Neural progenitor cell (in vitro differentiated cells): Measurements from ENCODE around the gene TCF4. TPM values are rescaled to one million over a fixed set of nuclear protein-coding genes. Genes with fewer than 3 reads are reported as not detected.
A peak's percentile ranks its signal among the peaks of the same experiment; 100 is the strongest.

ENCODE experiments used
- DNase-seq: peaks from one replicate; pipeline ENCODE4 v3.0.0-alpha.2; 2016; ENCODE audit warnings: low spot score
- H2AFZ ChIP-seq: fragments of 200-600 bp; sonication (generic); replicated peaks from 2 replicates; pipeline ENCODE4 v1.6.1; 2016; ENCODE audit warnings: antibody characterized with exemption
- H3F3A ChIP-seq: fragments of 200-600 bp; sonication (generic); 2 replicates; pipeline ENCODE4 v1.6.1; 2016; ENCODE audit warnings: antibody characterized with exemption, low read depth
- H3K27ac ChIP-seq: fragments of 200-600 bp; sonication (generic); 2 replicates; pipeline ENCODE4 v1.5.1; 2016; ENCODE audit warnings: mild to moderate bottlenecking
- H3K27me3 ChIP-seq: fragments of 200-600 bp; sonication (generic); 2 replicates; pipeline ENCODE4 v1.6.1; 2016; ENCODE audit warnings: mild to moderate bottlenecking, moderate library complexity
- H3K36me3 ChIP-seq: fragments of 200-600 bp; sonication (generic); 2 replicates; pipeline ENCODE4 v1.5.1; 2016
- H3K4me1 ChIP-seq: fragments of 200-600 bp; sonication (generic); 2 replicates; pipeline ENCODE4 v1.6.1; 2016; ENCODE audit warnings: mixed run types
- H3K4me2 ChIP-seq: fragments of 200-600 bp; sonication (generic); 2 replicates; pipeline ENCODE4 v1.6.1; 2016
- H3K4me3 ChIP-seq: fragments of 200-600 bp; sonication (generic); 2 replicates; pipeline ENCODE4 v1.5.1; 2016
- H3K79me2 ChIP-seq: fragments of 200-600 bp; sonication (generic); 2 replicates; pipeline ENCODE4 v1.6.1; 2016; ENCODE audit warnings: low read depth
- H3K9ac ChIP-seq: fragments of 200-600 bp; sonication (generic); 2 replicates; pipeline ENCODE4 v1.6.1; 2016
- H3K9me3 ChIP-seq: fragments of 200-600 bp; sonication (generic); 2 replicates; pipeline ENCODE4 v1.5.1; 2016; ENCODE audit warnings: low read depth
- H4K20me1 ChIP-seq: fragments of 200-600 bp; sonication (generic); 2 replicates; pipeline ENCODE4 v1.6.1; 2016; ENCODE audit warnings: low read depth
- H3K27ac Mint-ChIP-seq: 3 replicates; pipeline ENCODE4 v1.8.0; 2021; ENCODE audit warnings: mixed read lengths
- H3K27me3 Mint-ChIP-seq: 2 replicates; pipeline ENCODE4 v1.8.0; 2022; ENCODE audit warnings: low read depth, mild to moderate bottlenecking, inconsistent platforms, moderate library complexity, mixed read lengths; ENCODE audit not compliant: insufficient read depth
- H3K36me3 Mint-ChIP-seq: 3 replicates; pipeline ENCODE4 v1.8.0; 2021; ENCODE audit warnings: mixed read lengths
- H3K4me1 Mint-ChIP-seq: 3 replicates; pipeline ENCODE4 v1.8.0; 2021; ENCODE audit warnings: mixed read lengths
- H3K4me3 Mint-ChIP-seq: 3 replicates; pipeline ENCODE4 v1.8.0; 2021; ENCODE audit warnings: mild to moderate bottlenecking, moderate library complexity, mixed read lengths
- H3K9me3 Mint-ChIP-seq: 3 replicates; pipeline ENCODE4 v1.8.0; 2020; ENCODE audit warnings: mixed read lengths
- EZH2 ChIP-seq: fragments of 200-600 bp; sonication (generic); IDR thresholded peaks from 2 replicates; pipeline ENCODE4 v1.6.1; 2017; ENCODE audit warnings: antibody characterized with exemption, mild to moderate bottlenecking, moderate library complexity
- EZH2phosphoT487 ChIP-seq: fragments of 200-600 bp; sonication (generic); IDR thresholded peaks from 2 replicates; pipeline ENCODE4 v1.6.1; 2017; ENCODE audit warnings: antibody characterized with exemption
- total RNA-seq: library from RNA; depleted of rRNA; stranded (reverse); fragments of >200 nt; gene quantifications from 2 replicates; pipeline ENCODE4 v1.2.3, GENCODE V29; 2015; ENCODE audit warnings: low replicate concordance
- TF ChIP-seq, protein P1 (sequence below): fragments of 200-600 bp; sonication (generic); IDR thresholded peaks from 2 replicates; pipeline ENCODE4 v1.5.1; 2017; ENCODE audit warnings: antibody characterized with exemption, mild to moderate bottlenecking

The TCF4 gene
- total RNA-seq, 1 donor from 2014 or later: 161 TPM

DNA sequence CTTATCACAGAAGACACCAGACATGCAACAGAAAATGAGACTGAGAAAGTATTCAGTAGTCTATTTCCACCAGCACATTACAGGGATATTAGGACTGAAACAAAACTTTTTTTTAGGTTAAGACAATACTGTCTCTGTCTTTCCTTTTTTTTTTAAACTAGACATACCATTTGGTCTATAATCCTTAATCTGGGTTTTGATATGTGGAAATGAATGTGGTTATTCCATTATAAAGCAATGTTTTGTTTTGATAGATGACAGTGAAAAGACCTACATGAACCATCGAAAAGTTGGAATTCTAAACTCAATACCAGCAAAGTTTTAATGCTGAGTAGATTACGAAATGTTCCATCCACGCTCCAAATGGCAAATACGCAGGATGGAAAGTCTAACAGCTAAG is 123.4 kb downstream of the TCF4 start:
- no peak overlapping the region for H3K4me3 ChIP-seq
- no peaks in the 10 kb centered on the region for H3K27me3 Mint-ChIP-seq
- H3K27ac ChIP-seq: no peak overlapping the region
- no peaks in the 10 kb centered on the region for H3K27me3 ChIP-seq
- peaks cover 37% of the 10 kb centered on the region for H3K4me1 ChIP-seq
- TF ChIP-seq EZH2phosphoT487 (no peak), EZH2 (no peak)
- TF ChIP-seq, protein P1, sequence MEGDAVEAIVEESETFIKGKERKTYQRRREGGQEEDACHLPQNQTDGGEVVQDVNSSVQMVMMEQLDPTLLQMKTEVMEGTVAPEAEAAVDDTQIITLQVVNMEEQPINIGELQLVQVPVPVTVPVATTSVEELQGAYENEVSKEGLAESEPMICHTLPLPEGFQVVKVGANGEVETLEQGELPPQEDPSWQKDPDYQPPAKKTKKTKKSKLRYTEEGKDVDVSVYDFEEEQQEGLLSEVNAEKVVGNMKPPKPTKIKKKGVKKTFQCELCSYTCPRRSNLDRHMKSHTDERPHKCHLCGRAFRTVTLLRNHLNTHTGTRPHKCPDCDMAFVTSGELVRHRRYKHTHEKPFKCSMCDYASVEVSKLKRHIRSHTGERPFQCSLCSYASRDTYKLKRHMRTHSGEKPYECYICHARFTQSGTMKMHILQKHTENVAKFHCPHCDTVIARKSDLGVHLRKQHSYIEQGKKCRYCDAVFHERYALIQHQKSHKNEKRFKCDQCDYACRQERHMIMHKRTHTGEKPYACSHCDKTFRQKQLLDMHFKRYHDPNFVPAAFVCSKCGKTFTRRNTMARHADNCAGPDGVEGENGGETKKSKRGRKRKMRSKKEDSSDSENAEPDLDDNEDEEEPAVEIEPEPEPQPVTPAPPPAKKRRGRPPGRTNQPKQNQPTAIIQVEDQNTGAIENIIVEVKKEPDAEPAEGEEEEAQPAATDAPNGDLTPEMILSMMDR: no peak
- no peaks in the 10 kb centered on the region for H3K9me3 ChIP-seq
- peaks cover 88% of the 10 kb centered on the region for H4K20me1 ChIP-seq
- H3F3A ChIP-seq: peaks cover 5% of the 10 kb centered on the region
- H2AFZ ChIP-seq: no peak overlapping the region
- DNase-seq: no peak
- H3K9me3 Mint-ChIP-seq: no peaks in the 10 kb centered on the region
- H3K4me3 Mint-ChIP-seq: no peak overlapping the region
- peaks cover 15% of the 10 kb centered on the region for H3K36me3 Mint-ChIP-seq
- no peaks in the 10 kb centered on the region for H3K36me3 ChIP-seq
- H3K4me2 ChIP-seq: no peak overlapping the region
- no peak overlapping the region for H3K9ac ChIP-seq
- peaks cover 100% of the 10 kb centered on the region for H3K79me2 ChIP-seq
- no peak overlapping the region for H3K27ac Mint-ChIP-seq
- peaks cover 30% of the 10 kb centered on the region for H3K4me1 Mint-ChIP-seq

DNA sequence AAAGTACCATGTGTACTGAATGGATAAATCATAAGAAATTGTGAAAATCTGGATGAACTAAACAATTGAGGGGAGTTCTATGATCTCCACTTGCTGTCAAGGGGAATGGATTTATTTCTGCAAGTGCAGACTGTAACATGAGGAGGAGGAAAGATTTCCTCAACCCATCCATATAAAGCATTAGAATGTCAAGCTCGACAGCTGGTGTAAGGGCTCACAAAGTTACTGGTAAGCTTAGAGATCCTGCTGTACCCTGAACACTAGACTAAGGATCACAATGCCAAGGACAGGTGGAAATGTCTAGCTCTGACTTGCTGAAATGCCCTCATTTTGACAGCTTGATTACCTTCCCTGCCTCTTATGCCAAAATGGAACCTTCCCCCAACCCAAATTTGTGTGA is 125.3 kb downstream of the TCF4 start:
- Histone ChIP-seq H3F3A (peaks cover 5% of the 10 kb centered on the region), H3K4me1 (peaks cover 38% of the 10 kb centered on the region), H3K27me3 (no peaks in the 10 kb centered on the region), H3K27ac (no peak overlapping the region), H3K79me2 (peaks cover 100% of the 10 kb centered on the region), H2AFZ (no peak overlapping the region), H4K20me1 (peaks cover 87% of the 10 kb centered on the region), H3K9ac (no peak overlapping the region), H3K36me3 (no peaks in the 10 kb centered on the region), H3K4me3 (no peak overlapping the region), H3K9me3 (no peaks in the 10 kb centered on the region), H3K4me2 (no peak overlapping the region)
- Mint-ChIP-seq H3K36me3 (peaks cover 15% of the 10 kb centered on the region), H3K27ac (peak overlapping the region; percentile 11), H3K9me3 (no peaks in the 10 kb centered on the region), H3K27me3 (no peaks in the 10 kb centered on the region), H3K4me1 (peaks cover 40% of the 10 kb centered on the region), H3K4me3 (no peak overlapping the region)
- DNase-seq: no peak
- TF ChIP-seq, protein P1: no peak
- TF ChIP-seq EZH2phosphoT487: no peak
- TF ChIP-seq EZH2: no peak

DNA sequence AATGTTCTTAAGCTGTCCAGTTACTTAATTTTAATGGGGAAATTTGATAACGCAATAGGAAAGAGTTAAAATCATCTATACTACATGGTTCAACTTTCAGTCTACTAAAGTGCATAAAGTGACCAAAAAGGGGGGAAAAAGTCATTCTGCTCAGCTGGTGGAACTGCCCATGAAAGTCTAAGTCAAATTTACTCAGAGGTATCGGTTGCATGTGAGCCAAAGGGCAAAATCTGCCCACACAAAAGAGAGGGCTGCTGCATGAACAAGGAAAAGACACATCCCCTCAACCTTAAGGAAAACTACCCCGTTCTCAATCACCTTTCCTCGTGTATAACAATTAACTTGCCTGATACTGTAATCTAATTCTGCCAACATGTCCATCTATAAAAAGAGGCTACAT is 126.1 kb downstream of the TCF4 start:
- Histone ChIP-seq H3K9ac (no peak overlapping the region), H3K4me2 (no peak overlapping the region), H4K20me1 (peaks cover 87% of the 10 kb centered on the region), H3K4me3 (no peak overlapping the region), H3K27ac (no peak overlapping the region), H3K27me3 (no peaks in the 10 kb centered on the region), H3K36me3 (no peaks in the 10 kb centered on the region), H3K79me2 (peaks cover 100% of the 10 kb centered on the region), H3K9me3 (no peaks in the 10 kb centered on the region), H3F3A (peaks cover 5% of the 10 kb centered on the region), H3K4me1 (peaks cover 30% of the 10 kb centered on the region), H2AFZ (no peak overlapping the region)
- Mint-ChIP-seq H3K36me3 (peaks cover 15% of the 10 kb centered on the region), H3K4me1 (peaks cover 32% of the 10 kb centered on the region), H3K27me3 (no peaks in the 10 kb centered on the region), H3K27ac (no peak overlapping the region), H3K9me3 (no peaks in the 10 kb centered on the region), H3K4me3 (no peak overlapping the region)
- DNase-seq: no peak
- TF ChIP-seq, protein P1: no peak
- TF ChIP-seq EZH2phosphoT487: no peak
- TF ChIP-seq EZH2: no peak
